GM18868 (cell line): ENCODE measurements around the gene SMARCD3.

ENCODE experiments used
- ATAC-seq: cut with Tn5 transposase; IDR thresholded peaks from one replicate; pipeline ENCODE4 v1.9.1; 2021; ENCODE audit warnings: mild to moderate bottlenecking, moderate library complexity; ENCODE audit not compliant: unreplicated experiment

SMARCD3 gene

GRCh38 chr7:151273651-151274390 is 25.3 kb upstream of the SMARCD3 start:
- ATAC-seq = no peak

GRCh38 chr7:151272877-151273276 is 24.4 kb upstream of the SMARCD3 start:
- ATAC-seq = no peak

GRCh38 chr7:151272405-151272804 is 23.9 kb upstream of the SMARCD3 start:
- ATAC-seq = no peak

- ATAC-seq = no peak
Observed at GRCh38 chr7:151271699-151272355, 23.3 kb upstream of the SMARCD3 start.

GRCh38 chr7:151269511-151269910 is 21.0 kb upstream of the SMARCD3 start:
- no peak for ATAC-seq

- ATAC-seq = no peak
Observed at GRCh38 chr7:151265351-151265931, 16.9 kb upstream of the SMARCD3 start.

- no peak for ATAC-seq
Observed at GRCh38 chr7:151264615-151265014, 16.1 kb upstream of the SMARCD3 start.

- ATAC-seq = no peak
Observed at GRCh38 chr7:151261529-151261928, 13.0 kb upstream of the SMARCD3 start.

GRCh38 chr7:151260883-151261282 is 12.4 kb upstream of the SMARCD3 start:
- ATAC-seq = no peak

GRCh38 chr7:151260471-151260870 is 12.0 kb upstream of the SMARCD3 start:
- ATAC-seq = no peak

- ATAC-seq = no peak
Observed at GRCh38 chr7:151257990-151258389, 9.5 kb upstream of the SMARCD3 start.

GRCh38 chr7:151256410-151257045 is 8.0 kb upstream of the SMARCD3 start:
- no peak for ATAC-seq

GRCh38 chr7:151255390-151255789 is 6.9 kb upstream of the SMARCD3 start:
- ATAC-seq = no peak

- no peak for ATAC-seq
Observed at GRCh38 chr7:151254851-151255250, 6.4 kb upstream of the SMARCD3 start.

GRCh38 chr7:151254316-151254715 is 5.8 kb upstream of the SMARCD3 start:
- no peak for ATAC-seq

GRCh38 chr7:151252961-151253711 is 4.6 kb upstream of the SMARCD3 start:
- no peak for ATAC-seq

GRCh38 chr7:151252561-151252835 is 4.0 kb upstream of the SMARCD3 start:
- ATAC-seq = no peak

- ATAC-seq = no peak
Observed at GRCh38 chr7:151251689-151252560, 3.4 kb upstream of the SMARCD3 start.

GRCh38 chr7:151251328-151251688 is 2.8 kb upstream of the SMARCD3 start:
- ATAC-seq = no peak
